Renal cortical epithelial cell (primary cell): ENCODE measurements around the gene EPB41L4B. TPM values are rescaled to one million over a fixed set of nuclear protein-coding genes. Genes with fewer than 3 reads are reported as not detected.

Experiments
- total RNA-seq: library from RNA; depleted of rRNA; stranded (reverse); fragments of >200 nt; gene quantifications from 2 replicates; pipeline ENCODE4 v1.2.3, GENCODE V29; 2014

The EPB41L4B gene
- total RNA-seq, 1 donor from 2014 or later, result 5.8 TPM

Other genes with a start within 250 kb of the EPB41L4B start
- gene TMEM245, start 201.1 kb downstream of the EPB41L4B start, total RNA-seq, result 87.3 and 168 TPM in 2 replicates
- gene FRRS1L, start 153.8 kb downstream of the EPB41L4B start, total RNA-seq, result 0.50 TPM in 1 of 2 replicates, not detected in the other
- 18.8 and 43.5 TPM in 2 replicates for gene PTPN3, start 177.2 kb upstream of the EPB41L4B start, total RNA-seq